GM21515 (cell line): ENCODE measurements around the gene GAB2.
A peak's percentile ranks its signal among the peaks of the same experiment; 100 is the strongest.

Experiments used
- ATAC-seq: cut with Tn5 transposase; IDR thresholded peaks from one replicate; pipeline ENCODE4 v1.9.1; 2021; ENCODE audit not compliant: unreplicated experiment

The GAB2 gene

DNA sequence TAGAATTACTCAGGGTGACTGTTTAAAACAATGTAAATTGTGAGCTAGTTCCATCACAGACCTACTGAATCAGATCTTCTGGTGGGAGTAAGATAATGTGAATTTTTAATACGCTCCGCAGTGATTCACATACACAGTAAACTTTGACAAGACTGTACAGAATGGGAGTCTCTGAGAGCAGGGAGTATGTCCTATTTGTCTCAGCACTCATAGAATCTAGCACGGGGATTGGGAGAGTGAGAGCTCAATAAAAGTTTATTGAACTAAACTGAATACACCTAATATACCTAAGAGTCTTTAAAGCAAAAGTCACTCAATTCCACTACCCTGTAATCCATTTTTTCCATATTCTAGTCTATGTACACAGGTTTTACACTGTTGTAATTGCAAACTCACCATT is 11.2 kb upstream of the GAB2 start:
- no peak for ATAC-seq

GRCh38 chr11:78428266-78428636 is 10.6 kb upstream of the GAB2 start:
- no peak for ATAC-seq

- peak; percentile 28 for ATAC-seq
These were observed 10.1 kb upstream of the GAB2 start for GRCh38 chr11:78427615-78428265.

GRCh38 chr11:78426845-78427244 is 9.2 kb upstream of the GAB2 start:
- ATAC-seq: no peak

- ATAC-seq: no peak
These were observed 7.9 kb upstream of the GAB2 start for GRCh38 chr11:78425399-78426070.

GRCh38 chr11:78424334-78425270 is 7.0 kb upstream of the GAB2 start:
- ATAC-seq: peak; percentile 42

DNA sequence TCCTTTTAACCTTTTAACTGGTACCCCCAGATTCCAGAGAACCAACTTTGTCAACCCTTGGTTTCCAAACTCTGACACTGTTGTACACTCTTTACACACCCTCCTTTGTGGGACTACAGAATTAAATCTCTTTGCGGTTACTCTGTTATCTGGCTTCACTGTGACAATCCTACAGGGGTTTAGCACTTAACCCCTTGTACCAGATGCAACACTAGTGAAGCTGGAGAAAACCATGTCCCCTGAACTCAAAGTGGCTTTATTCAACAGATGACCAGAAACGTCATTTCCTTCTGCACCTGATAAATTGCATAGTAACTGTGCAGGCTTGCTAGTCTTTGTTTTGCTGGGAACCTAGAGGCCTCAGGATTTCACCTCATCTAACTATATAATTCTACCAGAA is 5.6 kb upstream of the GAB2 start:
- ATAC-seq: no peak

- no peak for ATAC-seq
These were observed 3.2 kb upstream of the GAB2 start for GRCh38 chr11:78420796-78421209.

GRCh38 chr11:78420255-78420764 is 2.7 kb upstream of the GAB2 start:
- ATAC-seq: no peak

- ATAC-seq: no peak
These were observed 1.7 kb upstream of the GAB2 start for GRCh38 chr11:78419327-78419726.

DNA sequence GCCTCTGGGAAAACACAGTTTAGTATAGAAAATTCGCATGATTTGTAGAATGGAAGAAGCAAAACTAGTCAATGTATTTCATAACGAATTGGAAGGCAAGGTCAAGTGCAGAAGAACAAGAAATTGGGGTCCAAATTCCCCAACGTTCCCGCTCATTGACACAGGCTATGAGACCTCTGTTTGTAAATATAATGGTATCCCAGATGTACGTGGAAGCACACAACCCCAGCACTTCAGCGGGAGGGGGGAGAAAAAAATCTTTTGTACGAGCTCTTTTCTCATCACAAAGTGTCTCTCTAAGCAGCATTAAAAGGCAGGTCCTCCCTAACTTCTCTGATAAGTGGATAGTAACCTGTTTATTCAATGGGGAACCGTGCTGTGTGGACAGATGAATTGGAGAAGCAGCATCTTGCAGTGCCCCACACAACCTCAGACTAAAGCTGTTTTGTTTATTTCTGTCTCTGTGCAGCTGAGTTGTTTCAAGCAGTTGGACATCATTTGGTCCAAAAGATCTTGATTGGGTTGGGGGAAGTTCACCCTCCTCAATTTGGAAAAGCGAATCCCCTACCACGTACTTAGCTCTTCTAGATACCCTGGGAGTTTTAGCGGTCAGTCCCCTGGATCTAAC is 1.1 kb upstream of the GAB2 start:
- ATAC-seq: no peak

DNA sequence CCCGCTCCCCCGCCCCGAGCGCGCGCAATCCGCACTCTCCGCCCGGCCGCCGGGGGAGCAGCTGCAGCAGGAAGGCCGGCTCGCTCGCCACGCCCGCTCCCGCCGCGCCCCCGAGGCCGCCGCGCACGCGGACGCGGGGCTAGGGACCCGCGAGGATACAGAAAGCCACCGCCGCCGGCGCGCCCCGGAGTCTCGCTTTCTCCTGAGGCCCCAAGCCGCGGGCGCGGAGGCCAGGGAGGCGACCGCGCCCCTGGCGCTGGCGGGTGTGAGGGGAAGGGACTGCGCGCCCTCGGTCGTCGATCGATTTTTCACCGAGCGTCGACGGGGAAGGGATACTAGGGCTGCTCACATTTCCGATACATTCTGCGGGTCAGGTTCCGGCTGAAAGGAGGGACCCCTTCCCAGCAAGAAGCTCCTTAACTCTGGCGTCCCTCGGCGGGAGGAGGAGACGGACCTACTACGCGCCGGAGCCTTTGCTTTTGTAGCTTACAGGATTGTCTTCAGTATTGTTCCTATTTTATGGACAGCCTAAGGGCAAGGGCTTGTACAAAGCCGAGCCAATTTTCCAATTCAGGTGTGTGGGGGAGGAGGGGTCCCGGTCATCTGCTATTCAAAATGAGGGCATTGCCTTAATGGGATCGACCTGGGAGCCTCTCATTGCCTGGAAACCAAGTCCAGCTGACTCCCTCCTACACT is 416 bp upstream of the GAB2 start:
- ATAC-seq: peak; percentile 50

GRCh38 chr11:78416285-78417174 is 1.1 kb downstream of the GAB2 start:
- ATAC-seq: peak; percentile 50

GRCh38 chr11:78415338-78415737 is 2.3 kb downstream of the GAB2 start:
- ATAC-seq: no peak

GRCh38 chr11:78414321-78415051 is 3.1 kb downstream of the GAB2 start:
- ATAC-seq: no peak

- no peak for ATAC-seq
These were observed 9.0 kb downstream of the GAB2 start for GRCh38 chr11:78408619-78409018.

- no peak for ATAC-seq
These were observed 10.9 kb downstream of the GAB2 start for GRCh38 chr11:78406568-78407196.

DNA sequence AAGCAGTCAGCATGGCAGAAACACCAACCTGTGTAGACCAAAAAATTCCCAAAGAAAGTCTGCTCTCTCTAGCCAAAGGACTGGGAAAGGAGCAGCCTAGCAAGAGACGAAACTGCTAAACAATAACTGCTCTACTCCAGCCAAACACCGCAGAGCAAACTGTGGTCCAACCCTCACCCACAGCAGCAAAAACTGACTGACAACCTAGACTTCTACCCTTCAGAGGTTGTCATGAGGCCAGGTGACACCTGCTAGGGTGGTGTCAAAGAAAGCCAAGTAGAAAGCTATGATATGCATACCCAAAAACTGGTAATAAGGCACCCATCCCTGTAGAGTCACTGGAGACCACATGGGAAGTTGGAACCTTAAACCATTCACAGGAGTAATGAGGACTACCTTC is 11.8 kb downstream of the GAB2 start:
- ATAC-seq: no peak
